Measurements from ENCODE around the gene PRDX5.

PRDX5 gene

GRCh38 chr11:64362339-64362738, 44.4 kb downstream of the PRDX5 start:
- DNase-seq (ENCODE audit: low read depth in 2 of 2), result no peak

GRCh38 chr11:64364435-64364834, 46.5 kb downstream of the PRDX5 start:
- no peak for DNase-seq (ENCODE audit: low read depth in 2 of 2)

- no peak for DNase-seq (ENCODE audit: low read depth in 2 of 2)
Observed at GRCh38 chr11:64364911-64365310, 47.0 kb downstream of the PRDX5 start.

- no peak for DNase-seq (ENCODE audit: low read depth in 2 of 2)
Observed at GRCh38 chr11:64366751-64367150, 48.8 kb downstream of the PRDX5 start.

- no peak for DNase-seq (ENCODE audit: low read depth in 2 of 2)
Observed at GRCh38 chr11:64367931-64368672, 50.2 kb downstream of the PRDX5 start.

- DNase-seq (ENCODE audit: low read depth in 2 of 2), result no peak
Observed at GRCh38 chr11:64368673-64369074, 50.8 kb downstream of the PRDX5 start.

GRCh38 chr11:64369440-64370421, 51.8 kb downstream of the PRDX5 start:
- no peak for DNase-seq (ENCODE audit: low read depth in 2 of 2)

GRCh38 chr11:64371201-64371600, 53.3 kb downstream of the PRDX5 start:
- DNase-seq (ENCODE audit: low read depth in 2 of 2), result no peak

Data from stimulated activated CD4-positive, alpha-beta T cell treated with anti-CD3 and anti-CD28 coated beads, Interleukin-12 subunit alpha, Interleukin-12 subunit beta, amount 100 ng/mL, for 24 hours (primary cell).